H7 (cell line): ENCODE results near the gene NAA20. TPM values are rescaled to one million over a fixed set of nuclear protein-coding genes. Genes with fewer than 3 reads are reported as not detected.

Experiments
- DNase-seq: peaks from one replicate; pipeline ENCODE4 v3.0.0; 2012
- H3K27me3 ChIP-seq: 2 replicates; pipeline ENCODE4 v1.6.0; 2011; ENCODE audit warnings: mild to moderate bottlenecking, low read length; ENCODE audit not compliant: control insufficient read depth, insufficient read depth
- H3K36me3 ChIP-seq: replicated peaks from 2 replicates; pipeline ENCODE4 v1.5.1; 2011; ENCODE audit warnings: low read length; ENCODE audit not compliant: control insufficient read depth, insufficient read depth
- H3K4me3 ChIP-seq: 2 replicates; pipeline ENCODE4 v1.5.1; 2011; ENCODE audit warnings: low read depth, mild to moderate bottlenecking, control low read depth, low read length, moderate library complexity; ENCODE audit not compliant: insufficient read depth
- total RNA-seq: library from RNA; depleted of rRNA; stranded (reverse); fragments of >200 nt; shearing (Covaris generic); gene quantifications from 2 replicates; pipeline ENCODE4 v1.2.3, GENCODE V29; 2014; rRNA removed

The NAA20 gene
- 28.8 and 30.7 TPM in 2 replicates for total RNA-seq

- H3K36me3 ChIP-seq, result no peaks in the 10 kb centered on the region; the same call in 1 of the 2 replicates
- no peaks in the 10 kb centered on the region for H3K27me3 ChIP-seq
- H3K4me3 ChIP-seq, result peak within 1 kb of the TSS; percentile 89
- DNase-seq, result peak; percentile 93
Measured at GRCh38 chr20:20017001-20017843, at the start of gene NAA20. TSS of gene NAA20 (plus strand) at chr20:20017362. CDS start at chr20:20017397, 35 bp downstream.

- DNase-seq, result no peak
- no peak overlapping the region for H3K4me3 ChIP-seq
- H3K27me3 ChIP-seq, result no peaks in the 10 kb centered on the region
Measured at GRCh38 chr20:19967445-19967844, 49.7 kb upstream of the NAA20 start.

GRCh38 chr20:19968028-19968427, 49.1 kb upstream of the NAA20 start:
- Histone ChIP-seq H3K4me3 (no peak overlapping the region), H3K27me3 (no peaks in the 10 kb centered on the region), H3K36me3 (no peaks in the 10 kb centered on the region)
- no peak for DNase-seq

More at GRCh38 chr20:19967445-19967844, 49.7 kb upstream of the NAA20 start:
- H3K36me3 ChIP-seq, result no peaks in the 10 kb centered on the region

- Histone ChIP-seq H3K4me3 (no peak overlapping the region), H3K36me3 (no peaks in the 10 kb centered on the region), H3K27me3 (no peaks in the 10 kb centered on the region)
- no peak for DNase-seq
Measured at GRCh38 chr20:19968466-19969073, 48.6 kb upstream of the NAA20 start.

- no peak overlapping the region for H3K4me3 ChIP-seq
- H3K27me3 ChIP-seq, result no peaks in the 10 kb centered on the region
- H3K36me3 ChIP-seq, result no peaks in the 10 kb centered on the region
- DNase-seq, result no peak
Measured at GRCh38 chr20:19969106-19969505, 48.1 kb upstream of the NAA20 start.

GRCh38 chr20:19969507-19970255, 47.5 kb upstream of the NAA20 start:
- H3K36me3 ChIP-seq, result no peaks in the 10 kb centered on the region
- DNase-seq, result no peak
- no peak overlapping the region for H3K4me3 ChIP-seq
- H3K27me3 ChIP-seq, result no peaks in the 10 kb centered on the region

GRCh38 chr20:19970256-19970765, 46.9 kb upstream of the NAA20 start:
- H3K27me3 ChIP-seq, result no peaks in the 10 kb centered on the region
- H3K36me3 ChIP-seq, result no peaks in the 10 kb centered on the region
- DNase-seq, result no peak
- no peak overlapping the region for H3K4me3 ChIP-seq

GRCh38 chr20:19971116-19971515, 46.0 kb upstream of the NAA20 start:
- no peak for DNase-seq

GRCh38 chr20:19973961-19974629, 43.1 kb upstream of the NAA20 start:
- no peaks in the 10 kb centered on the region for H3K36me3 ChIP-seq
- no peak overlapping the region for H3K4me3 ChIP-seq
- H3K27me3 ChIP-seq, result no peaks in the 10 kb centered on the region
- DNase-seq, result no peak

More at GRCh38 chr20:19971116-19971515, 46.0 kb upstream of the NAA20 start:
- H3K36me3 ChIP-seq, result no peaks in the 10 kb centered on the region
- no peak overlapping the region for H3K4me3 ChIP-seq
- H3K27me3 ChIP-seq, result no peaks in the 10 kb centered on the region

GRCh38 chr20:19974630-19975435, 42.3 kb upstream of the NAA20 start:
- Histone ChIP-seq H3K27me3 (no peaks in the 10 kb centered on the region), H3K36me3 (no peaks in the 10 kb centered on the region), H3K4me3 (no peak overlapping the region)
- DNase-seq, result peak; percentile 58

- Histone ChIP-seq H3K4me3 (no peak overlapping the region), H3K27me3 (no peaks in the 10 kb centered on the region), H3K36me3 (no peaks in the 10 kb centered on the region)
- peak; percentile 22 for DNase-seq
Measured at GRCh38 chr20:19975436-19975799, 41.7 kb upstream of the NAA20 start.

GRCh38 chr20:19975901-19976300, 41.3 kb upstream of the NAA20 start:
- no peak overlapping the region for H3K4me3 ChIP-seq
- DNase-seq, result no peak

GRCh38 chr20:19976595-19977372, 40.4 kb upstream of the NAA20 start:
- Histone ChIP-seq H3K4me3 (no peak overlapping the region), H3K27me3 (no peaks in the 10 kb centered on the region), H3K36me3 (no peaks in the 10 kb centered on the region)
- peak; percentile 67 for DNase-seq

More at GRCh38 chr20:19975901-19976300, 41.3 kb upstream of the NAA20 start:
- no peaks in the 10 kb centered on the region for H3K27me3 ChIP-seq
- H3K36me3 ChIP-seq, result no peaks in the 10 kb centered on the region
